HepG2 (cell line): ENCODE measurements around the gene ARMH1. TPM values are rescaled to one million over a fixed set of nuclear protein-coding genes. Genes with fewer than 3 reads are reported as not detected.

Source experiments
- AGO1 ChIP-seq: fragments of 200-400 bp; formaldehyde crosslinking; IDR thresholded peaks from 2 replicates; pipeline ENCODE4 v1.6.1; 2017; ENCODE audit warnings: mild to moderate bottlenecking, low read depth, low read length, moderate library complexity; ENCODE audit not compliant: poor library complexity, severe bottlenecking
- AGO2 ChIP-seq: fragments of 200-400 bp; formaldehyde crosslinking; optimal IDR thresholded peaks from 2 replicates; pipeline ENCODE3; 2017; ENCODE audit warnings: mild to moderate bottlenecking, low read depth, low read length, moderate library complexity
- BCLAF1 ChIP-seq: fragments of 450-650 bp; IDR thresholded peaks from 2 replicates; pipeline ENCODE4 v1.6.1; 2017; ENCODE audit warnings: mild to moderate bottlenecking
- E2F2 ChIP-seq: sonication (generic); formaldehyde crosslinking; IDR thresholded peaks from 2 replicates; pipeline ENCODE4 v1.4.0; 2020; ENCODE audit warnings: missing genetic modification reagents, borderline replicate concordance
- FOXO1 ChIP-seq: sonication (generic); formaldehyde crosslinking; IDR thresholded peaks from 2 replicates; pipeline ENCODE4 v1.4.0; 2020; ENCODE audit warnings: missing genetic modification reagents
- GFI1 ChIP-seq: sonication (generic); formaldehyde crosslinking; IDR thresholded peaks from 2 replicates; pipeline ENCODE4 v1.5.0; 2020; ENCODE audit warnings: missing genetic modification reagents, mild to moderate bottlenecking, borderline replicate concordance
- HHEX ChIP-seq: IDR thresholded peaks from 2 replicates; pipeline ENCODE4 v1.6.1; 2016; ENCODE audit warnings: control low read depth
- HMG20A ChIP-seq: IDR thresholded peaks from 2 replicates; pipeline ENCODE4 v1.6.1; 2016; ENCODE audit warnings: borderline replicate concordance
- MLX ChIP-seq: IDR thresholded peaks from 2 replicates; pipeline ENCODE4 v1.6.1; 2016
- NBN ChIP-seq: fragments of 450-650 bp; conservative IDR thresholded peaks from 2 replicates; pipeline ENCODE4 v1.6.1; 2017
- NFE2L1 ChIP-seq: sonication (generic); formaldehyde crosslinking; IDR thresholded peaks from 2 replicates; pipeline ENCODE4 v1.4.0; 2020; ENCODE audit warnings: missing genetic modification reagents, mild to moderate bottlenecking, borderline replicate concordance
- PRMT3 ChIP-seq: sonication (generic); formaldehyde crosslinking; IDR thresholded peaks from 2 replicates; pipeline ENCODE4 v1.8.1; 2022; ENCODE audit warnings: low read depth, mild to moderate bottlenecking, moderate library complexity, missing genetic modification reagents, borderline replicate concordance
- RORA ChIP-seq: sonication (generic); formaldehyde crosslinking; IDR thresholded peaks from 2 replicates; pipeline ENCODE4 v1.5.0; 2020; ENCODE audit warnings: mild to moderate bottlenecking, missing genetic modification reagents, moderate library complexity
- SAP130 ChIP-seq: IDR thresholded peaks from 2 replicates; pipeline ENCODE4 v1.6.1; 2016; ENCODE audit warnings: low read depth
- TBL1XR1 ChIP-seq: fragments of 150-350 bp; IDR thresholded peaks from 2 replicates; pipeline ENCODE4 v1.6.1; 2014; ENCODE audit warnings: borderline replicate concordance, low read length; ENCODE audit not compliant: partially characterized antibody
- TP53 ChIP-seq: sonication (generic); formaldehyde crosslinking; conservative IDR thresholded peaks from 2 replicates; pipeline ENCODE4 v1.4.0; 2020; ENCODE audit warnings: missing genetic modification reagents
- ZNF512 ChIP-seq: sonication (generic); formaldehyde crosslinking; IDR thresholded peaks from 2 replicates; pipeline ENCODE4 v1.4.0; 2020; ENCODE audit warnings: mild to moderate bottlenecking, missing genetic modification reagents
- ZNF598 ChIP-seq: sonication (generic); formaldehyde crosslinking; IDR thresholded peaks from 2 replicates; pipeline ENCODE4 v1.5.1; 2020; ENCODE audit warnings: mild to moderate bottlenecking, missing genetic modification reagents, borderline replicate concordance
- ZNF724P ChIP-seq: sonication (generic); formaldehyde crosslinking; IDR thresholded peaks from 2 replicates; pipeline ENCODE4 v1.8.0; 2022; ENCODE audit warnings: missing genetic modification reagents, borderline replicate concordance
- ZNF746 ChIP-seq: sonication (generic); formaldehyde crosslinking; IDR thresholded peaks from 2 replicates; pipeline ENCODE4 v1.8.0; 2022; ENCODE audit warnings: mild to moderate bottlenecking, missing genetic modification reagents
- ZZZ3 ChIP-seq: sonication (generic); formaldehyde crosslinking; IDR thresholded peaks from 2 replicates; pipeline ENCODE4 v1.4.0; 2020; ENCODE audit warnings: missing genetic modification reagents, mild to moderate bottlenecking, borderline replicate concordance
- polyA plus RNA-seq, 8 experiments: library from polyadenylated mRNA; depleted of rRNA in 3 of 8; stranded (reverse) in 7 of 8; unstranded in 1 of 8; fragments of >200 nt; fragmentation: Illumina TruSeq in 4 of 8; extraction: Trizol in 4 of 8; gene quantifications; 2 replicates each; pipeline versions ENCODE4 v1.2.1 to v1.2.3, GENCODE V29; 2011 to 2016; ENCODE audit warnings: low read depth in 4 of 8, missing spikeins in 1 of 8, mixed read lengths in 1 of 8; ENCODE audit not compliant: insufficient read depth in 1 of 8
- total RNA-seq, 5 experiments: library from RNA; depleted of rRNA; stranded (reverse); fragments of >200 nt; fragmentation: Illumina TruSeq; extraction: Trizol; gene quantifications; 2 replicates each; pipeline ENCODE4 v1.2.3, GENCODE V29; 2016; ENCODE audit warnings: low read depth in 1 of 5
- TF ChIP-seq, protein P1 (sequence below): sonication (generic); formaldehyde crosslinking; IDR thresholded peaks from 2 replicates; pipeline ENCODE4 v1.9.0; 2022; ENCODE audit warnings: low read depth, missing genetic modification reagents

ARMH1 gene
- total and polyA plus RNA-seq, 2 of the 13 experiments (the other 11 are each of a cell fraction or from before 2014, with no cell fraction given): 0.69 TPM; not detected in 1

DNA sequence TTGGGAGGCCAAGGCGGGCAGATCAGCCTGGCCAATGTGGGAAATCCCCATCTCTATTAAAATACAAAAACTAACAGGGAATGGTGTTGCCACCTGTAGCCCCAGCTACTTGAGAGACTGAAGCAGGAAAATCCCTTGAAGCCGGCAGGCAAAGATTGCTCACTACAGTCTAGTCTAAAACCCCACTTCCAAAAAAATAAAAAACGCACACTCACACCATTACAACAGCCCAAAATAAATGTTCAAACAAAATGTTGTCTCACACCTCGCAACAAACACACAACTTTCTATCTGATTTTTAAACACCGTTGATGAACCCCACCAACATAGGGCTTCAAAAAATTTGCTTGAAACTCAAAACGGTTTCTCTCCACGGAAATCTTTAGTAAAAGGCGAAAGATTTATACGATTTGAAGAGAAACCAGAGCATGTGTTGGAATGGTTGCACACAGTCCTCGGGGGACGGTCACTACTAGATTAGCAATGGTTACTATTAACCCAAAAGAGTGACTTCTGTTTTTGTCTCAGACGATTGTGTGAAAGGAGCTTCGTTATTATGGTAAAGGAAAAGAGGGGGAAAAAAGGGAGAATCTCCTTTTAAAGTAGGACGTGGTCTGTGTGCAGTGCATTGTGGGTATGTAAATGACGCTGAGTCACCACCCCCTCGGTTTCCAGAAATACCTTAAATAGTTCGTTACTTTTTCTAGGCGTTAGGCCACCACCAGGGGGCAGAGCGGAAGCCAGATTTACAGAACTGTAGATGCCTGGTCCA is 56.4 kb downstream of the ARMH1 start, which contains the start of gene RNU5D-1 (continued):
- TF ChIP-seq HMG20A (CRISPR knock-in tag) (0 out of 2 replicates have a peak, but pooled peaks have one; percentile 40), ZNF724P (no peak), NFE2L1 (CRISPR knock-in tag) (no peak), PRMT3 (no peak), BCLAF1 (no peak), AGO2 (no peak), ZNF598 (no peak; the same call in 1 of the 2 replicates), TP53 (CRISPR knock-in tag) (no peak; the same call in 1 of the 2 replicates), ZNF746 (CRISPR knock-in tag) (no peak), NBN (no peak), GFI1 (CRISPR knock-in tag) (no peak; the same call in none of the 2 replicates), HHEX (CRISPR knock-in tag) (no peak), AGO1 (no peak), SAP130 (CRISPR knock-in tag) (no peak; the same call in 1 of the 2 replicates), E2F2 (CRISPR knock-in tag) (no peak), ZNF512 (CRISPR knock-in tag) (no peak), ZZZ3 (CRISPR knock-in tag) (no peak), TBL1XR1 (no peak), FOXO1 (CRISPR knock-in tag) (no peak), MLX (CRISPR knock-in tag) (no peak; the same call in 1 of the 2 replicates), RORA (CRISPR knock-in tag) (peak; percentile 68; the same call in 1 of the 2 replicates)
- TF ChIP-seq, protein P1, sequence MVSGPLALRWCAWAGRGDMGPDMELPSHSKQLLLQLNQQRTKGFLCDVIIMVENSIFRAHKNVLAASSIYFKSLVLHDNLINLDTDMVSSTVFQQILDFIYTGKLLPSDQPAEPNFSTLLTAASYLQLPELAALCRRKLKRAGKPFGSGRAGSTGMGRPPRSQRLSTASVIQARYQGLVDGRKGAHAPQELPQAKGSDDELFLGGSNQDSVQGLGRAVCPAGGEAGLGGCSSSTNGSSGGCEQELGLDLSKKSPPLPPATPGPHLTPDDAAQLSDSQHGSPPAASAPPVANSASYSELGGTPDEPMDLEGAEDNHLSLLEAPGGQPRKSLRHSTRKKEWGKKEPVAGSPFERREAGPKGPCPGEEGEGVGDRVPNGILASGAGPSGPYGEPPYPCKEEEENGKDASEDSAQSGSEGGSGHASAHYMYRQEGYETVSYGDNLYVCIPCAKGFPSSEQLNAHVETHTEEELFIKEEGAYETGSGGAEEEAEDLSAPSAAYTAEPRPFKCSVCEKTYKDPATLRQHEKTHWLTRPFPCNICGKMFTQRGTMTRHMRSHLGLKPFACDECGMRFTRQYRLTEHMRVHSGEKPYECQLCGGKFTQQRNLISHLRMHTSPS (CRISPR knock-in tag): no peak
